Lung (tissue), 12 donors: ENCODE data around the gene DNAH14. TPM values are rescaled to one million over a fixed set of nuclear protein-coding genes. Genes with fewer than 3 reads are reported as not detected.
"Not testable (repeated sequence)": the region's sequence is repeated elsewhere in the genome, so short reads cannot be mapped to it uniquely, and the experiment has no call there.

Source experiments
- ATAC-seq: fragments of 200-7000 bp; cut with Tn5 transposase; one replicate; pipeline ENCODE4 v1.9.1; 2020; ENCODE audit warnings: moderate number of reproducible peaks; ENCODE audit not compliant: insufficient read depth, low FRiP score
- DNase-seq, 3 donors: peaks; one replicate each; pipeline ENCODE4 v3.0.0-alpha.2; 2013 to 2017
- H3K27ac ChIP-seq, 2 donors: one replicate each; pipeline ENCODE4 v1.5.1; 2013; ENCODE audit warnings: mild to moderate bottlenecking in 2 of 2, moderate library complexity in 2 of 2, control low read depth in 1 of 2, inconsistent platforms in 1 of 2, low read depth in 1 of 2, low read length in 1 of 2
- H3K27me3 ChIP-seq, 3 donors: one replicate each; pipeline ENCODE4 v1.5.1; 2013; ENCODE audit warnings: low read length in 2 of 3; ENCODE audit not compliant: control insufficient read depth in 3 of 3, insufficient read depth in 3 of 3
- H3K36me3 ChIP-seq, 4 donors: one replicate each; pipeline ENCODE4 v1.5.1; 2013; ENCODE audit warnings: low read length in 4 of 4, mild to moderate bottlenecking in 1 of 4, moderate library complexity in 1 of 4; ENCODE audit not compliant: control insufficient read depth in 4 of 4, insufficient read depth in 4 of 4
- H3K4me1 ChIP-seq, 5 donors: one replicate each; pipeline ENCODE4 v1.5.1; 2013; ENCODE audit warnings: low read length in 5 of 5, mild to moderate bottlenecking in 2 of 5, moderate library complexity in 1 of 5; ENCODE audit not compliant: control insufficient read depth in 5 of 5, insufficient read depth in 5 of 5
- H3K4me3 ChIP-seq: one replicate; pipeline ENCODE4 v1.5.1; 2013; ENCODE audit warnings: mild to moderate bottlenecking, control low read depth, moderate library complexity
- H3K9ac ChIP-seq, 2 donors: one replicate each; pipeline ENCODE4 v1.5.1; 2013; ENCODE audit warnings: low read length in 2 of 2, control low read depth in 1 of 2; ENCODE audit not compliant: insufficient read depth in 1 of 2
- H3K9me3 ChIP-seq, 4 donors: one replicate each; pipeline ENCODE4 v1.5.1; 2013; ENCODE audit warnings: low read length in 3 of 4, mild to moderate bottlenecking in 1 of 4, moderate library complexity in 1 of 4; ENCODE audit not compliant: control insufficient read depth in 4 of 4, insufficient read depth in 3 of 4
- WGBS, 2 donors: extraction: QIAGEN DNeasy Blood & Tissue Kit; methylation state at CpG; one replicate each; pipeline ENCODE4 v1.1.7; 2013; 5-methylcytosine and 5-hydroxymethylcytosine counted together
- polyA plus RNA-seq, 2 donors: library from polyadenylated mRNA; stranded (reverse); fragments of 200-250 nt; gene quantifications; one replicate each; pipeline ENCODE4 v1.2.1, GENCODE V29; 2013
- total RNA-seq, 2 donors: library from RNA; depleted of rRNA in 1 of 2; stranded (reverse); fragments of >200 nt in 1 of 2; gene quantifications; one replicate each; pipeline ENCODE4 v1.2.1, GENCODE V29; 2014 to 2021
- TF ChIP-seq, protein P1 (sequence below): IDR thresholded peaks from 2 replicates; pipeline ENCODE4 v1.5.1; 2012; ENCODE audit warnings: mild to moderate bottlenecking; ENCODE audit errors: control extremely low read depth, extremely low read depth
- donor health status: control.
- donor health status: control.
- donor health status: Bipolar disorder and iron deficiency.
- donor health status: healthy.
- donor health status: DM: yes; HTN: yes; CAD: no.

Gene DNAH14
- total and polyA plus RNA-seq, 4 donors = 3.0 to 61.3 (median 7.9) TPM

DNA sequence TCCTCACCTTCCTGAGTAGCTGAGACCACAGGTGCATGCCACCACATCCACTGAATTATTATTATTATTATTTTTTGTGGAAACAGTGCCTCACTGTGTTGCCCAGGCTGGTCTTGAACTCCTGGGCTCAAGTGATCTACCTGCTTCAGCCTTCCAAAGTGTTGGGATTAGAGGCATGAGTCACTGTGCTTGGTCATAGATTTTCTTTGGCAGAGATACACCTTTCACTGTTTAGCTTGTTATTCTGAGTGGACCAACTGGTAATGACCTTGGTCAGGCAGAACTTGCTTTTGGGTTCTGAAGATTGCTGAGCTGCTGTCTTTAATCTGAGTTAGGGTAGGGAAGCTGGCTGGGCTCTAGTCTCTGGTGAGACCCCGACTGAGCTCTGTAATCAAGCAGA, 66.8 kb downstream of the DNAH14 start:
- TF ChIP-seq, protein P1, sequence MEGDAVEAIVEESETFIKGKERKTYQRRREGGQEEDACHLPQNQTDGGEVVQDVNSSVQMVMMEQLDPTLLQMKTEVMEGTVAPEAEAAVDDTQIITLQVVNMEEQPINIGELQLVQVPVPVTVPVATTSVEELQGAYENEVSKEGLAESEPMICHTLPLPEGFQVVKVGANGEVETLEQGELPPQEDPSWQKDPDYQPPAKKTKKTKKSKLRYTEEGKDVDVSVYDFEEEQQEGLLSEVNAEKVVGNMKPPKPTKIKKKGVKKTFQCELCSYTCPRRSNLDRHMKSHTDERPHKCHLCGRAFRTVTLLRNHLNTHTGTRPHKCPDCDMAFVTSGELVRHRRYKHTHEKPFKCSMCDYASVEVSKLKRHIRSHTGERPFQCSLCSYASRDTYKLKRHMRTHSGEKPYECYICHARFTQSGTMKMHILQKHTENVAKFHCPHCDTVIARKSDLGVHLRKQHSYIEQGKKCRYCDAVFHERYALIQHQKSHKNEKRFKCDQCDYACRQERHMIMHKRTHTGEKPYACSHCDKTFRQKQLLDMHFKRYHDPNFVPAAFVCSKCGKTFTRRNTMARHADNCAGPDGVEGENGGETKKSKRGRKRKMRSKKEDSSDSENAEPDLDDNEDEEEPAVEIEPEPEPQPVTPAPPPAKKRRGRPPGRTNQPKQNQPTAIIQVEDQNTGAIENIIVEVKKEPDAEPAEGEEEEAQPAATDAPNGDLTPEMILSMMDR = no peak
- DNase-seq (no peak), ATAC-seq (no peak)
- Histone ChIP-seq H3K4me3 (no peak overlapping the region), H3K27me3 (no peaks in the 10 kb centered on the region), H3K9me3 (peaks cover 0 to 8% (median 4%) of the 10 kb centered on the region in 4 donors), H3K27ac (no peak overlapping the region), H3K9ac (no peak overlapping the region), H3K4me1 (no peaks in the 10 kb centered on the region), H3K36me3 (no peaks in the 10 kb centered on the region)
- WGBS, 2 donors = 90 to 100% methylated on average over 1 of the region's 1 CpG

DNA sequence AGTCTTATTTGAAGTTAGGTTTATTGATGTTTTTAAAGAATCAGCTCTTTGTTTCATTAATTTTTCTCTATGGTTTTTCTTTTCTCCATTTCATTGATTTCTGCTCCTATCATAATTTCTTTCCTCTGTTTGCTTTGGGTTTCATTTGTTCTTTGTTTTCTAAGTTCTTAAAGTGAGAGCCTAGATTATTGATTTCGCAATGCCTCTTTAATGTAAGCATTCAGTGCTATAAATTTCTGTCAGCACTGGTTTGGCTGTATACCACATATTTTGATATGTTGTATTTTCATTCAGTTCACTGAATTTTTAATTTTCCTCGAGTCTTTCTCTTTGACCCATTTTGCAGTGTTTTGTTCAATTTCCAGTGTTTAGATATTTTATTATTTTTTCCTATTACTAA, 68.7 kb downstream of the DNAH14 start:
- TF ChIP-seq, protein P1 = no peak
- Histone ChIP-seq H3K9ac (no peak overlapping the region), H3K36me3 (no peaks in the 10 kb centered on the region), H3K27ac (no peak overlapping the region), H3K9me3 (peaks cover 0 to 8% (median 4%) of the 10 kb centered on the region in 4 donors), H3K27me3 (no peaks in the 10 kb centered on the region), H3K4me1 (no peaks in the 10 kb centered on the region), H3K4me3 (no peak overlapping the region)
- ATAC-seq = no peak
- WGBS, 2 donors = 84 to 93% methylated on average over 2 of the region's 2 CpGs
- peak in 2 of 3 donors; percentile 1 to 12 for DNase-seq

DNA sequence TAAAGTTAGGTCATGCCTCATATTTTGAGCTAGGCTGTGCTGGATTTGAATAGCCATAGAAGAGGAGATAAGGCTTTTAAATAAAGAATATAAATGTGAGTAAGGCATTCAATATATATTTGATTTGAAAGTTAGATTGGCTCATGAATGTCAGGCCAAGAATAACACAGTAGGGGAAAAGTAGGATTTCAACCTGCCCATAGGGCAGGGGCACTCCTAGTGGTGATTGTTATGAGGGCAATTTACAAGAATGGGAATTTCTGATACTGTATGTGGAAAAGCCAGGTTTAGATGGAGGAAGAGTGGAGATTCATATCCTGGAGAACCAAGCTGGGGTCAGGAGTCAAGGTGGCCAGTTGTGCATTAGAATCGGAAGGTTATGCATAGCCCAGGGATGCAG, 74.9 kb downstream of the DNAH14 start:
- Histone ChIP-seq H3K9ac (no peak overlapping the region), H3K4me3 (no peak overlapping the region), H3K27ac (no peak overlapping the region), H3K4me1 (no peaks in the 10 kb centered on the region), H3K27me3 (no peaks in the 10 kb centered on the region), H3K9me3 (peaks cover 0 to 2% (median under 1%) of the 10 kb centered on the region in 4 donors), H3K36me3 (peaks cover 0 to 2% (median 0%) of the 10 kb centered on the region in 4 donors)
- ATAC-seq = no peak
- WGBS, 2 donors = 97% methylated on average over 1 of the region's 1 CpG
- TF ChIP-seq, protein P1 = no peak
- DNase-seq = no peak

DNA sequence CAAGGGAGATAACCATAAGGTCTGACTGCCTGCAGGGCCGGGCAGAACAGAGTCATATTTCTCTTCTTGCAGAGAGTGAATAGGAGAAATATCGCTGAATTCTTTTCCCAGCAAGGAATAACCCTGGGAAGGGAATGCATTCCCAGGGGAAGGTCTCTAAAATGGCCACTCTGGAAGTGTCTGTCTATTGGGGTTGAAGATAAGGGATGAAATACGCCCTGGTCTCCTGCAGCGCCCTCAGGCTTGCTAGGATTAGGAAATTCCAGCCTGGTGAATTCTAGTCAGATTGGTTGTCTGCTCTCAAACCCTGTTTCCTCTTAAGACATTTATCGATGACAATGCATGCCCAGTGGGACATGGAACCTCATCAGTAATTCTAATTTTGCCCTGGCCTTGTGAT, 76.9 kb downstream of the DNAH14 start:
- H3K4me1 ChIP-seq, H3K9ac ChIP-seq, H3K27me3 ChIP-seq, DNase-seq, H3K4me3 ChIP-seq, H3K9me3 ChIP-seq, H3K27ac ChIP-seq, ATAC-seq, H3K36me3 ChIP-seq: not testable (repeated sequence)
- 93 to 95% methylated on average over 5 of the region's 5 CpGs for WGBS, 2 donors

DNA sequence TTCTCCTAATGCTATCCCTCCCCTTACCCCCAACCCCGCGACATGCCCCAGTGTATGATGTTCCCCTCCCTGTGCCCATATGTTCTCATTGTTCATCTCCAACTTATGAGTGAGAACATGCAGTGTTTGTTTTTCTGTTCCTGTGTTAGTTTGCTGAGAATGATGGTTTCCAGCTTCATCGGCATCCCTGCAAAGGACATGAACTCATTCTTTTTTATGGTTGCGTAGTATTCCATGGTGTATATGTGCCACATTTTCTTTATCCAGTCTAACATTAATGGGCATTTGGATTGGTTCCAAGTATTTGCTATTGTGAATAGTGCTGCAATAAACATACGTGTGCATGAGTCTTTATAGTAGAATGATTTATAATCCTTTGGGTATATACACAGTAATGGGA, 78.6 kb downstream of the DNAH14 start:
- not testable (repeated sequence) for ATAC-seq

More for the DNA sequence above, 78.6 kb downstream of the DNAH14 start:
- H3K9ac ChIP-seq, H3K36me3 ChIP-seq, H3K4me1 ChIP-seq, H3K27ac ChIP-seq, H3K27me3 ChIP-seq, H3K4me3 ChIP-seq, DNase-seq, H3K9me3 ChIP-seq: not testable (repeated sequence)
- 92 to 98% methylated on average over 5 of the region's 5 CpGs for WGBS, 2 donors
